Erythroblast (primary cell): ENCODE data around the gene DAAM1.

Source experiments
- DNase-seq, 2 experiments: peaks; one replicate each; lab custom pipeline; 2025; lab: John Stamatoyannopoulos, UW
- GATA1 ChIP-seq: IDR thresholded peaks from 2 replicates; pipeline ENCODE4 v1.6.1; 2011; ENCODE audit warnings: low read depth, mild to moderate bottlenecking, control low read depth, low read length, moderate library complexity
- POLR2A ChIP-seq: IDR thresholded peaks from 2 replicates; pipeline ENCODE4 v1.6.1; 2011; ENCODE audit warnings: mild to moderate bottlenecking, low read length

The DAAM1 gene

GRCh38 chr14:59251811-59252771 is 63.6 kb downstream of the DAAM1 start:
- peak in 1 of 2 experiments; percentile 10 for DNase-seq
- TF ChIP-seq POLR2A (no peak), GATA1 (no peak)

GRCh38 chr14:59252772-59253500 is 64.5 kb downstream of the DAAM1 start:
- no peak for DNase-seq
- TF ChIP-seq GATA1 (no peak), POLR2A (no peak)

- no peak for TF ChIP-seq POLR2A
- no peak for TF ChIP-seq GATA1
Measured at GRCh38 chr14:59253527-59253926, 65.1 kb downstream of the DAAM1 start.

GRCh38 chr14:59254146-59254910 is 65.9 kb downstream of the DAAM1 start:
- peak; percentile 2 to 10 for DNase-seq
- TF ChIP-seq POLR2A (no peak), GATA1 (no peak)

More at GRCh38 chr14:59253527-59253926, 65.1 kb downstream of the DAAM1 start:
- DNase-seq, result no peak

GRCh38 chr14:59254911-59255545 is 66.6 kb downstream of the DAAM1 start:
- TF ChIP-seq GATA1, result no peak
- TF ChIP-seq POLR2A, result no peak
- DNase-seq, result no peak

- no peak for TF ChIP-seq POLR2A
Measured at GRCh38 chr14:59256331-59256730, 67.9 kb downstream of the DAAM1 start.

GRCh38 chr14:59261334-59261733 is 72.9 kb downstream of the DAAM1 start:
- TF ChIP-seq POLR2A, result no peak
- TF ChIP-seq GATA1, result no peak
- no peak for DNase-seq

More at GRCh38 chr14:59256331-59256730, 67.9 kb downstream of the DAAM1 start:
- DNase-seq, result no peak

- no peak for TF ChIP-seq POLR2A
- no peak for TF ChIP-seq GATA1
- DNase-seq, result peak in 1 of 2 experiments; percentile 5
Measured at GRCh38 chr14:59262717-59263454, 74.4 kb downstream of the DAAM1 start.

- no peak for TF ChIP-seq GATA1
- no peak for TF ChIP-seq POLR2A
- peak; percentile 17 to 72 for DNase-seq
Measured at GRCh38 chr14:59265808-59266207, 77.3 kb downstream of the DAAM1 start.

- DNase-seq, result peak in 1 of 2 experiments; percentile 15
- TF ChIP-seq POLR2A, result no peak
- no peak for TF ChIP-seq GATA1
Measured at GRCh38 chr14:59267046-59267445, 78.6 kb downstream of the DAAM1 start.

- no peak for DNase-seq
- TF ChIP-seq GATA1 (no peak), POLR2A (no peak)
Measured at GRCh38 chr14:59268011-59268410, 79.5 kb downstream of the DAAM1 start.

- TF ChIP-seq POLR2A, result no peak
- no peak for TF ChIP-seq GATA1
- no peak for DNase-seq
Measured at GRCh38 chr14:59268858-59269257, 80.4 kb downstream of the DAAM1 start.
